VCaP (cell line): ENCODE data around the gene LUM.

Source experiments
- H3K27ac ChIP-seq: fragments of 450-650 bp; 2 replicates; pipeline ENCODE4 v1.5.1; 2017
- TF ChIP-seq, protein P1 (sequence below): fragments of 450-650 bp; conservative IDR thresholded peaks from 2 replicates; pipeline ENCODE4 v1.5.1; 2017; ENCODE audit warnings: mild to moderate bottlenecking, moderate library complexity

Gene LUM

DNA sequence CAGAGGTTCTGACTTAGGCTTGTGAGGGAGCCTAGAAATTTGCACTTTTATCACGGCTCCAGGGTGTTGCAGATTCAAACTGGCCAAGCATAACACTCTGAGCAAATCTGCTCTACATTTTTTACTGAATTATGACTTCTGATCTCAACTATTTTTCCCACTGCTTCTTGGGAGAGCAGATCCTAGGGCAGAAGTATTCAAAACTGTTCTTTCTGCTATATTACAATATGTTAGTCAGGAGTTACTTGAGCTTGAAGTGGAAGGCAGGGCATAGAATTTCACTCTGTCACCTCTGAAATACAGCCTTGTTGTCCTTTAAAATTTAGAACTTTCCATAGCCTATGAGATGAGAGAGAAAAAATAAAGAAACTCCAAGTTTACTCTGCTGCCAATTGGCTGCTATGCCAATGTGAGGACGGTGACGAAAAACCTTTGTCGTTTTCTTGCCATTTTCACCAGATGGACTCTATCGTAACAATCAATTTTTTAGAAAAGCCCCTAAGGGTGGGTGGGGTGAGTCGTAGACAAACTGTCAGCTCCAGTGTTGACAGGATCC, 37.1 kb downstream of the LUM start:
- no peak overlapping the region for H3K27ac ChIP-seq
- TF ChIP-seq, protein P1, sequence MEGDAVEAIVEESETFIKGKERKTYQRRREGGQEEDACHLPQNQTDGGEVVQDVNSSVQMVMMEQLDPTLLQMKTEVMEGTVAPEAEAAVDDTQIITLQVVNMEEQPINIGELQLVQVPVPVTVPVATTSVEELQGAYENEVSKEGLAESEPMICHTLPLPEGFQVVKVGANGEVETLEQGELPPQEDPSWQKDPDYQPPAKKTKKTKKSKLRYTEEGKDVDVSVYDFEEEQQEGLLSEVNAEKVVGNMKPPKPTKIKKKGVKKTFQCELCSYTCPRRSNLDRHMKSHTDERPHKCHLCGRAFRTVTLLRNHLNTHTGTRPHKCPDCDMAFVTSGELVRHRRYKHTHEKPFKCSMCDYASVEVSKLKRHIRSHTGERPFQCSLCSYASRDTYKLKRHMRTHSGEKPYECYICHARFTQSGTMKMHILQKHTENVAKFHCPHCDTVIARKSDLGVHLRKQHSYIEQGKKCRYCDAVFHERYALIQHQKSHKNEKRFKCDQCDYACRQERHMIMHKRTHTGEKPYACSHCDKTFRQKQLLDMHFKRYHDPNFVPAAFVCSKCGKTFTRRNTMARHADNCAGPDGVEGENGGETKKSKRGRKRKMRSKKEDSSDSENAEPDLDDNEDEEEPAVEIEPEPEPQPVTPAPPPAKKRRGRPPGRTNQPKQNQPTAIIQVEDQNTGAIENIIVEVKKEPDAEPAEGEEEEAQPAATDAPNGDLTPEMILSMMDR: no peak

GRCh38 chr12:91073426-91073825, 37.9 kb downstream of the LUM start:
- TF ChIP-seq, protein P1: no peak
- no peak overlapping the region for H3K27ac ChIP-seq

- H3K27ac ChIP-seq: no peak overlapping the region
- TF ChIP-seq, protein P1: no peak
These were observed 38.4 kb downstream of the LUM start for GRCh38 chr12:91072931-91073330.

DNA sequence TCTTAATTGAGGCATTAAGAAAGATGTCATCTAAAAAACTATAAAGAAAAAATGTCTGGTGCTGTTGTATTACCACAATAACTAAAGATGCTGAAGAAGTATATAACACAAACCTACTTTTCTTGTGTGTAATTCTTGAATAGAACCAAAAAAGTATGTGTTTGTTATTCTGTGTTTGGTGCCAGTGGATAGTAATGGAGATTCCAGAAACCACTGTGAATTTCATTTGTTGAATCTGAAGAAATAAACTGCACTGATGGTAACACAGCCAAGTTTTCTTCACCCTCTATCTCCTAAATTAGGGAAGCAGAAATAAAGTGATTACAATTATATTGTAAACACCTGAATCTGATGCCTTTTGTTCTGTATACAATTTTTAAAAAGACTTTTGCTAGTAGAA, 40.4 kb downstream of the LUM start:
- no peak overlapping the region for H3K27ac ChIP-seq
- TF ChIP-seq, protein P1: no peak

DNA sequence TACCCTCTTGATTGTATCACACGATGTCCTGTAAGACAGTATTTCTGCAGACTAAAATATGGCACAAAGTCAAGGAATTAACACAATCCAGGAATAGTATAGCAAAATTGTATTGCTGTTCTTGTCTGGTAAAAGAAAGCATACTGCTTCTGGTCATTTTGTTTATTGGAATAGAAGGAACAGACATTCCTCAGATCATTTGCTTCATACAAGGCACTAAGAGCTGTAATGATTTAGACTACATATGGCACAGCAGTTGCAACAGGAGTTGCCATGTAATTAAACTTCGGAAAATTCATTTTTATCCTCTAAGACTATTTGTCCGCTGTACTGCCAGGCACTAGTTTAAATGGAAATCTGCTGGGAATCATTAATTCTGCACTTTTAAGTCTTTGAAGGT, 45.9 kb downstream of the LUM start:
- TF ChIP-seq, protein P1: no peak
- H3K27ac ChIP-seq: no peak overlapping the region

DNA sequence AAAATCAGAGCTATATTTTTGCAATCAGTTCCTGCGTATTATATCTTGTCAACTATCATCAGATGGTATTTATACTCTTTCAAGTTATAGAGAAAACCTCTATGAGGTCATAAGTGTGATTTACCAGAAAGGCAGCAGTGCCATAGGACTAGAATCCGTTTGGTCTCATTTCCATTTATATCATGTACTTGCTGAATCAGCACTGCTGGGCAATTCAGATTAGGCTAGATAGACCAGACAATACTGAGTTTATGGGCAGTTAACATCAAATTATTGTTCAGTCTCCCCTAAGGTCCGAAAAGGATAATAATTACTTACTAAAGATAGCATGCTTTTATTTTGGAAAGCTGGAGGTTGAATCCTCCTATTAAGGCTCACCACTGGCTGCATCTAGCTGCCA, 46.7 kb downstream of the LUM start:
- TF ChIP-seq, protein P1: no peak

DNA sequence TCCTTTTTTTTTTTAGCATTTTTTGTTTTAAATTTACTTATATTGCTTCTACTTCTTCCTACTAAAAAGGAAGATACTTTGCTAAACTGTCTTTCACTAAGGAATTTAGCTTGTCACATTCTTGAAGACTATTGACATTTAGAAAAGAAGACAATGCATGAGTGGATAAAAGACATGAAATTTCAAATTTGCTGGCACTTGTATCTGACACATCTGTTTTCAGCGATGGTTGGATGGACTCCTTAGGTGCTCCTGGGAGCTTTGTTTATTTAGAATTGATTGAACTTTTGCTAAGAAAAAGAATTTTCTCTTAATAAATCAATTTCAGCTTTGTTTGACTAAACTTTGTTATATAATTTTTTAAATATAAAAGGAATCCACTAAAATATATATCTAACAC, 50.2 kb downstream of the LUM start:
- H3K27ac ChIP-seq: no peak overlapping the region
- TF ChIP-seq, protein P1: no peak

More for the DNA sequence above, 46.7 kb downstream of the LUM start:
- H3K27ac ChIP-seq: peak overlapping the region; percentile 35
